Measurements from ENCODE around the gene SCNN1B.
"Not testable (repeated sequence)": the region's sequence is repeated elsewhere in the genome, so short reads cannot be mapped to it uniquely, and the experiment has no call there.

Gene SCNN1B

GRCh38 chr16:23375643-23376042, 73.5 kb downstream of the SCNN1B start:
- no peak for TF ChIP-seq CTCF (IDR thresholded peaks at IDR 0.05; ENCODE audit: low read depth, low read length)
- no peak overlapping the region for H3K4me3 ChIP-seq (ENCODE audit: low read depth, low read length)

- TF ChIP-seq CTCF (IDR thresholded peaks at IDR 0.05; ENCODE audit: low read depth, low read length): no peak
- no peak overlapping the region for H3K4me3 ChIP-seq (ENCODE audit: low read depth, low read length)
These were observed 75.2 kb downstream of the SCNN1B start for GRCh38 chr16:23377071-23377931.

GRCh38 chr16:23378256-23378655, 76.2 kb downstream of the SCNN1B start:
- TF ChIP-seq CTCF (IDR thresholded peaks at IDR 0.05; ENCODE audit: low read depth, low read length): no peak
- no peak overlapping the region for H3K4me3 ChIP-seq (ENCODE audit: low read depth, low read length)

- no peak for TF ChIP-seq CTCF (IDR thresholded peaks at IDR 0.05; ENCODE audit: low read depth, low read length)
These were observed 76.8 kb downstream of the SCNN1B start for GRCh38 chr16:23378921-23379320.

GRCh38 chr16:23379707-23380106, 77.6 kb downstream of the SCNN1B start:
- TF ChIP-seq CTCF (IDR thresholded peaks at IDR 0.05; ENCODE audit: low read depth, low read length): no peak
- no peak overlapping the region for H3K4me3 ChIP-seq (ENCODE audit: low read depth, low read length)

More at GRCh38 chr16:23378921-23379320, 76.8 kb downstream of the SCNN1B start:
- H3K4me3 ChIP-seq (ENCODE audit: low read depth, low read length): no peak overlapping the region

- TF ChIP-seq CTCF (IDR thresholded peaks at IDR 0.05; ENCODE audit: low read depth, low read length): no peak
- H3K4me3 ChIP-seq (ENCODE audit: low read depth, low read length): no peak overlapping the region
These were observed 78.4 kb downstream of the SCNN1B start for GRCh38 chr16:23380501-23380951.

GRCh38 chr16:23381702-23382101, 79.6 kb downstream of the SCNN1B start:
- H3K4me3 ChIP-seq (ENCODE audit: low read depth, low read length): not testable (repeated sequence)
